Measurements from ENCODE around the gene SPRY4. TPM values are rescaled to one million over a fixed set of nuclear protein-coding genes. Genes with fewer than 3 reads are reported as not detected.

Gene SPRY4
- total RNA-seq, 1 experiment from 2014 or later = 35.5 TPM

DNA sequence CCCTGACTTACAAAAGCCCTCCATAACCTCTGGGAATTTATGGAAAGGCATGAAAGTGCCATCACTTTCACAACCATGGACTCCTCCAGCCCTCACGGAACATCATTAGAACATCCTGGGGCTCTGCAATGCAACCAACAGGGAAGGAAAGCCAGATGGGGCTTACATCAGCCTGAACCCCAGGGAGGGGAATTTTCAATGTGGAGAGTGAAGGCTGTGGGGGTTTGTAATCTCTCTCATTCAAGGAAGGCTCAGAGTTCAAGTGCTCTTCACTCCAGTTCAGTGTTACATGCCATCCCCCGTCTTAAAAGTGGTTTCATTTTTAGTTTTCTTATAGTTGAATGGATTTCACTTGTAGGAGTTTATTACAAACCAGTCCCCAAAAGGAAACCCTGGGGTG, 5.7 kb downstream of the SPRY4 start:
- BruUV-seq (replicated peaks) = no TSS peak
- H3K4me3 ChIP-seq (ENCODE audit: low read depth, low read length, poor library complexity, severe bottlenecking) = peak overlapping the region; percentile 19

DNA sequence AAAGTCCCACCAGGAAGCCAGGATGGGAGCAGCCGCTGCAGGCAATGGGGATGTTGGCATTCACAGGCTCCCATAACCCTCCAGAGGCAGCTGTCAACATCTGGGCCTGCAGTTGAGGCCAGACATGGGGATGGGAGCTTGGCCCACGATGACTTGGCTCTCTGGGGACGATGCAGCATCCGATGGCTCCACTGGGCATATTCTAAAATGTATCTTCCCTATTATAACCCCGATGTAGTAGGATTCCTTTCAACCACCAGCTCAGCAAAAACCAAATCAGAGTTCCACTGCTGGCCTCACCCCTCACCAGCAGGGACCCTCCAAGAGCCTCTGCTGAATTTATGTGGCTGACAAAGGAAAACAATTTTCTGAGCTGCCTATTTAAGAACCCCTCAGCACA, 7.1 kb downstream of the SPRY4 start:
- H3K4me1 ChIP-seq (ENCODE audit: insufficient read depth, low read length, poor library complexity, severe bottlenecking) = peaks cover 93% of the 10 kb centered on the region
- POLR2A ChIA-PET (ENCODE audit: low non-redundant PET) = interaction anchor here (0.6 kb wide), 1 partner anchor 1685 kb away, joined by 3 read pairs; no protein-coding TSS in a partner anchor

More for the DNA sequence above, 5.7 kb downstream of the SPRY4 start:
- intact Hi-C loops (cut with micrococcal nuclease; ENCODE audit: unreplicated experiment) = loop anchor here (5.0 kb wide), 1 partner anchor 378 kb away; no protein-coding TSS in a partner anchor
- no peaks in the 10 kb centered on the region for H3K9me3 ChIP-seq (ENCODE audit: low read depth, low read length, poor library complexity, severe bottlenecking)
- H3K4me1 ChIP-seq (ENCODE audit: insufficient read depth, low read length, poor library complexity, severe bottlenecking) = peaks cover 91% of the 10 kb centered on the region
- peaks cover 10% of the 10 kb centered on the region for H3K36me3 ChIP-seq (ENCODE audit: insufficient read depth, low read length, poor library complexity, severe bottlenecking)
- DNase-seq (ENCODE audit: low spot score) = no peak
- no peaks in the 10 kb centered on the region for H3K27me3 ChIP-seq (replicated peaks; ENCODE audit: insufficient read depth, low read depth, low read length, poor library complexity)
- H3K27ac ChIP-seq (ENCODE audit: low read depth, low read length, poor library complexity, severe bottlenecking) = peak overlapping the region; percentile 3
- no peak for TF ChIP-seq EZH2 (IDR thresholded peaks at IDR 0.05; ENCODE audit: borderline replicate concordance, low read depth, low read length, poor library complexity, severe bottlenecking)
- TF ChIP-seq, protein P1, sequence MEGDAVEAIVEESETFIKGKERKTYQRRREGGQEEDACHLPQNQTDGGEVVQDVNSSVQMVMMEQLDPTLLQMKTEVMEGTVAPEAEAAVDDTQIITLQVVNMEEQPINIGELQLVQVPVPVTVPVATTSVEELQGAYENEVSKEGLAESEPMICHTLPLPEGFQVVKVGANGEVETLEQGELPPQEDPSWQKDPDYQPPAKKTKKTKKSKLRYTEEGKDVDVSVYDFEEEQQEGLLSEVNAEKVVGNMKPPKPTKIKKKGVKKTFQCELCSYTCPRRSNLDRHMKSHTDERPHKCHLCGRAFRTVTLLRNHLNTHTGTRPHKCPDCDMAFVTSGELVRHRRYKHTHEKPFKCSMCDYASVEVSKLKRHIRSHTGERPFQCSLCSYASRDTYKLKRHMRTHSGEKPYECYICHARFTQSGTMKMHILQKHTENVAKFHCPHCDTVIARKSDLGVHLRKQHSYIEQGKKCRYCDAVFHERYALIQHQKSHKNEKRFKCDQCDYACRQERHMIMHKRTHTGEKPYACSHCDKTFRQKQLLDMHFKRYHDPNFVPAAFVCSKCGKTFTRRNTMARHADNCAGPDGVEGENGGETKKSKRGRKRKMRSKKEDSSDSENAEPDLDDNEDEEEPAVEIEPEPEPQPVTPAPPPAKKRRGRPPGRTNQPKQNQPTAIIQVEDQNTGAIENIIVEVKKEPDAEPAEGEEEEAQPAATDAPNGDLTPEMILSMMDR (conservative IDR thresholded peaks at IDR 0.05; ENCODE audit: low read depth, low read length) = no peak
- POLR2A ChIA-PET (ENCODE audit: low non-redundant PET) = no interaction called here
- CTCF ChIA-PET = no interaction called here

DNA sequence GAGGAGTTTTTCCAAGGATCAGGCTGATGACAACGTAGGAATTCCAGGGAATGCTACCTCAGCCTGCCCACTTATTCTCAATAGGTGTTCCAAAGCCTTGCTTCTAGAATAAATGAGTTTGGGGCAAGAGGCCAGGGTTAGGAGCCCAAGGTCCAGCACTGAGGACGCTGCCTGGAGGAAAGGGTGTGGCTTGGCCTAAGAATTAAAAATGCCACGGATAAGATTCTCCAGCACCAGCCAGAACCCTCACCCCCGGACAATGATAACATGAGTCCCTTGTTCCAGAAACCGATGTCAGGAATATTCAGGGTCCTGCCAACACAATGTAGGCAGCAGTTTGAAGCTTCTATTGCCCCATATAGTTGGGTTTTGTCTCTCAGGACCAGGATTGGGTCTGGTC, 7.6 kb downstream of the SPRY4 start:
- Histone ChIP-seq H3K9me3 (ENCODE audit: low read depth, low read length, poor library complexity, severe bottlenecking) (no peaks in the 10 kb centered on the region), H3K36me3 (ENCODE audit: insufficient read depth, low read length, poor library complexity, severe bottlenecking) (peaks cover 26% of the 10 kb centered on the region), H3K4me1 (ENCODE audit: insufficient read depth, low read length, poor library complexity, severe bottlenecking) (peaks cover 88% of the 10 kb centered on the region), H3K4me3 (ENCODE audit: low read depth, low read length, poor library complexity, severe bottlenecking) (no peak overlapping the region), H3K27me3 (replicated peaks; ENCODE audit: insufficient read depth, low read depth, low read length, poor library complexity) (no peaks in the 10 kb centered on the region), H3K27ac (ENCODE audit: low read depth, low read length, poor library complexity, severe bottlenecking) (peak overlapping the region; percentile 65)
- POLR2A ChIA-PET (ENCODE audit: low non-redundant PET) = no interaction called here
- TF ChIP-seq, protein P1 (conservative IDR thresholded peaks at IDR 0.05; ENCODE audit: low read depth, low read length) = no peak
- TF ChIP-seq EZH2 (IDR thresholded peaks at IDR 0.05; ENCODE audit: borderline replicate concordance, low read depth, low read length, poor library complexity, severe bottlenecking) = no peak
- intact Hi-C loops (cut with micrococcal nuclease; ENCODE audit: unreplicated experiment) = loop anchor here (2.0 to 5.0 kb wide), 4 partner anchors 26 to 380 kb away; no protein-coding TSS in a partner anchor
- BruUV-seq (replicated peaks) = no TSS peak
- no peak for DNase-seq (ENCODE audit: low spot score)
- CTCF ChIA-PET = interaction anchor here (0.8 to 1.6 kb wide), 3 partner anchors 8 to 231 kb away, joined by 5 to 16 read pairs (median 7); partner anchors contain the start of gene SPRY4

More for the DNA sequence above, 7.1 kb downstream of the SPRY4 start:
- CTCF ChIA-PET = interaction anchor here (0.5 to 1.2 kb wide), 3 partner anchors 94 to 231 kb away, joined by 3 to 16 read pairs (median 7); no protein-coding TSS in a partner anchor
- DNase-seq (ENCODE audit: low spot score) = peak; percentile 66
- H3K4me3 ChIP-seq (ENCODE audit: low read depth, low read length, poor library complexity, severe bottlenecking) = no peak overlapping the region
- TF ChIP-seq, protein P1 (conservative IDR thresholded peaks at IDR 0.05; ENCODE audit: low read depth, low read length) = peak; percentile 62
- TF ChIP-seq EZH2 (IDR thresholded peaks at IDR 0.05; ENCODE audit: borderline replicate concordance, low read depth, low read length, poor library complexity, severe bottlenecking) = no peak
- BruUV-seq (replicated peaks) = no TSS peak
- peaks cover 23% of the 10 kb centered on the region for H3K36me3 ChIP-seq (ENCODE audit: insufficient read depth, low read length, poor library complexity, severe bottlenecking)
- peak overlapping the region; percentile 11 for H3K27ac ChIP-seq (ENCODE audit: low read depth, low read length, poor library complexity, severe bottlenecking)
- no peaks in the 10 kb centered on the region for H3K27me3 ChIP-seq (replicated peaks; ENCODE audit: insufficient read depth, low read depth, low read length, poor library complexity)
- H3K9me3 ChIP-seq (ENCODE audit: low read depth, low read length, poor library complexity, severe bottlenecking) = no peaks in the 10 kb centered on the region
- intact Hi-C loops (cut with micrococcal nuclease; ENCODE audit: unreplicated experiment) = loop anchor here (2.0 to 5.0 kb wide), 4 partner anchors 27 to 380 kb away; no protein-coding TSS in a partner anchor
